KG1 (cell line): ENCODE data around the gene SCFD2.
"Not testable (repeated sequence)": the region's sequence is repeated elsewhere in the genome, so short reads cannot be mapped to it uniquely, and the experiment has no call there.

ENCODE experiments used
- DNase-seq: peaks from one replicate; lab custom pipeline; 2025; lab: John Stamatoyannopoulos, UW

Gene SCFD2

DNA sequence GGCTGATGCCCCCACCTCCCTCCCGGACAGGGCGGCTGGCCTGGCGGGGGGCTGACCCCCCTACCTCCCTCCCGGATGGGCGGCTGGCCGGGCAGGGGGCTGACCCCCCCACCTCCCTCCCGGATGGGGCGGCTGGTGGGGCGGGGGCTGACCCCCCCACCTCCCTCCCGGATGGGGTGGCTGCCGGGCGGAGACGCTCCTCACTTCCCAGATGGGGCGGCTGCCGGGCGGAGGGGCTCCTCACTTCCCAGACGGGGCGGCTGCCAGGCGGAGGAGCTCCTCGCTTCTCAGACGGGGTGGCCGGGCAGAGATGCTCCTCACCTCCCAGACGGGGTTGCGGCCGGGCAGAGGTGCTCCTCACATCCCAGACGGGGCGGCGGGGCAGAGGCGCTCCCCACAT, 127.5 kb downstream of the SCFD2 start:
- not testable (repeated sequence) for DNase-seq

DNA sequence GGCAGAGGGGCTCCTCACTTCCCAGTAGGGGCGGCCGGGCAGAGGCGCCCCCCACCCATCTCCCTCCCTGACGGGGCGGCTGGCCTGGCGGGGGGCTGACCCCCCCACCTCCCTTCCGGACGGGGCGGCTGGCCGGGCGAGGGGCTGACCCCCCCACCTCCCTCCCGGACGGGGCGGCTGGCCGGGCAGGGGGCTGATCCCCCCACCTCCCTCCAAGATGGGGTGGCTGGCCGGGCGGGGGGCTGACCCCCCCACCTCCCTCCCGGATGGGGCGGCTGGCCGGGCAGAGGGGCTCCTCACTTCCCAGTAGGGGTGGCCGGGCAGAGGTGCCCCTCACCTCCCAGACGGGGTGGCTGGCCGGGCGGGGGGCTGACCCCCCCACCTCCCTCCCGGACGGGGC, 128.1 kb downstream of the SCFD2 start:
- not testable (repeated sequence) for DNase-seq

DNA sequence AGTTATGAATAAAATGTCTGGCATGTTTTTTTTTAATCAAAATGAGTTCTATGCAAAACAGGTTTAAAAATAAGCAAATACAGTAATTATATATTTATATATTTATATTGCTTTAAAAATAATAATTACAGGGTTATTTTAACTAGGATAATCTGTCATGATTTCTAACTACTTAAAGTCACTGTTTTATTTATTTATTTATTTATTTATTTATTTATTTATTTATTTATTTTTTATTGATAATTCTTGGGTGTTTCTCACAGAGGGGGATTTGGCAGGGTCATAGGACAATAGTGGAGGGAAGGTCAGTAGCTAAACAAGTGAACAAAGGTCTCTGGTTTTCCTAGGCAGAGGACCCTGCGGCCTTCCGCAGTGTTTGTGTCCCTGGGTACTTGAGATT, 129.2 kb downstream of the SCFD2 start:
- DNase-seq: not testable (repeated sequence)

DNA sequence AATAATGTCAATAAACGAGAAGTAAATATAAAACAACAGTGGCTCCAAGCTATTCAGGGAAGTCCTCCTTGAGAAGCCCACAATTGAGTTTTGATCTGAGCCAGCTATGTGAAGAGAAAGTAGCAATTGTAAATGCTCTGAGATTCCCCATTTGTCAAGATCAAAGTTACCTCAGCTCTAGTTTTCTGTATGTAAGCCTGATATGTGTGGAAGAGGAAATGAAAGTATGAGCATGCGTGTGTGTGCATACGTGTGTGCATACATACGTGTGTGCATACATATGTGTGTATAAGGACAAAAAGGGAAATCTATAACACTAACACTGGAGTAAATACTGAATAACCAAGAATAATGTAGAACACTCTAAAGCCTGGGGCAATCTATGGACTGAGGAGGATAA, 130.3 kb downstream of the SCFD2 start:
- no peak for DNase-seq

DNA sequence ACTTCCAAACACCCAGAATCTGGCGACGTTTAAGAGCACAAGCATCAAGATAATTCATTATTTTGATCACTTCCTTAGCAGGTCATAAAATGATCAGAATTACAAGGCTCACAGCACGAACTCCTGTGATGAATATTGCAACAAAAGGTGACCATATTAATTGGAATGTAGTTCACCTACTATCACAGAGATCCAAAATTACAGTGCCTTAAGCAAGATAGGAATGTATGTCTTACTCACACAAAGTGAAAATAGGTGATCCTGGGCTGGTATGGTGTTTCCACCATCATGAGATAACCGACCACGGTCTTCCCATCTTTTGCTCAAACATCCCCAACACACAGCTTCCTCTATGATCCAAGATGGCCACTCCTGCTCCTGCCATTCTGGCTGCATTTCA, 131.2 kb downstream of the SCFD2 start:
- DNase-seq: no peak

DNA sequence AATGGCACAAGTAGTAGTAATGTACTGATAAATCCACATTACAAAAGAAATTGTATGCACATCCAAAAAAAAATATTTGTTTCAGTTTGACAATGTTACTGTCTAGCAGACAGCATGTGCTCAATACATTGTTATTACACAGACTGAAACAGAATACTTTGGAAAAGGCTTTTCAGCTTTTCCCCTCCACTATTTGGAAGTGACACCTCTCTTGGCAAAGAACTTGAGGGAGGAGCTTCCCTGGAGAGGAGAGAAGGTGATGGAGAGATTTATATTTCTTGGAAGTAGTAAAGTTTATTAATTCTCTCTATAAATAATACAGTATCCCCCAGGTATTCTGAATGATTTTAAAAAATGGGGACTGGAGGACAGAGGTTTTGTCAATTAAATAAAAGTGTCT, 131.8 kb downstream of the SCFD2 start:
- DNase-seq: no peak

DNA sequence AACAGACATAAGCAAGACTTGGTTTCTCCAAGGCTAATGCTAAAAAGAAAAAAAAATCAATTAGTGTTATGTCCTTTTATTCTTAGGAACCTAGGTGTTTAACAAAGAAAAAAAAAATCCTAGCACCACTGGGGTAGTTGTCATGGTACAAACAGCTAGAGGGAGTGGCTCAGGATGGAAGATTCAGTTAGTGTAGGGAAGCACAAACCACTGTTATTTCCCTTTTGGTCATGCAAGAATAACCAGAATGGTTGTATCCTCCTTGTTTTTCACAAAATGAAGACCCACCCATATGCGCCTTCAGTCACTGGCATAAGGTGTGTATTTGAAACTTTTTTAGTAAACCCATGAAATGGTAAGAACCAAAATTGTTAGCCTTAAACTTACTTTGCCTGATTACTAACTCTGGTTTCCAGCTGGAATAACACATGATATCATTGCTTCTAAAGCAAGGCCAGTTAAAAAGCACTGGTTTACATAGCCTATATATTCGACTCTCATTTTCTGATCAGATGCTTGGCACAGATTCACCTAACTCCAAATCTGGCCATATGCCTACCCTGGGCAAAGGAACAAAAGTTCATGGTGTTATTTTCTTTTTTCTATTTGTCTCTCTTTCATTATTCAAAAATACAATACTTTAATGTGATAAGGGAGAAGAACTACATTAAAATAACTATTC, 132.6 kb downstream of the SCFD2 start:
- DNase-seq: peak; percentile 18

DNA sequence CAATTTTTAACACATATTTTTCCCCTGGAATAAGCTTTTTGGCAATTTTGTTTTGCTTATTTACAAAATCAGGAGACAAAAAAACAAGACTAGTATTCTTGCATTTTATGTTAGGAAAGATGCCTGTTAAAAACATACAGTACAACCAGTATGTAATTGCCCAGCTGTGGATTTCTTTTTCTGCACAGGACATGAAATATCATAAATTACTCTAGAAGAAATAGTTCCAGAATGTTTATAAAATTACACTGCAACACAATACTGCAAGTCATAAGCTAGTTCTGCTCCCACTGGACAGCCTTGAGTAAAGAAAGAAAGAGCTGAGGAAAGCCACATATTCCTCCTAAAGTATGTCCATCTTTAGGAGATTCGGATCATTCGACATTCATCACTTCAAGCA, 133.5 kb downstream of the SCFD2 start:
- no peak for DNase-seq

DNA sequence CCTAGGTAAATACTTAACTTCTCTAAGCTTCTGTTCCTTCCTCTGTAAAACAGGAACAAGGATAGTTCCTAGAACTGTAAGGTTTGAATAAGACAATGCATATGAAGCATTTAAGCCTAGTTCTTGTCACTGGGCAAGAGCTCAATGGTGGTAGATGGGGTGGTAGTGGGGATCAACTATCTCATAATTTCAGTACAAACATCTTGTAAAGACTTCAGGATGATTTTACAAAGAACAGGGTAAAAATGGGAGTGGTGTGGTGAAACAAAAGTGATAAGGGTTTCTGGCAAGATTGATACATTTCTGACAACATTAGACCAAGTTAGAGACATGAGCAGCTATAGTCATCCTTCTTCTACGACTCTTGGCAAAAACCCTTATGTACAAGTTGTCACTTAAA, 137.8 kb downstream of the SCFD2 start:
- no peak for DNase-seq

DNA sequence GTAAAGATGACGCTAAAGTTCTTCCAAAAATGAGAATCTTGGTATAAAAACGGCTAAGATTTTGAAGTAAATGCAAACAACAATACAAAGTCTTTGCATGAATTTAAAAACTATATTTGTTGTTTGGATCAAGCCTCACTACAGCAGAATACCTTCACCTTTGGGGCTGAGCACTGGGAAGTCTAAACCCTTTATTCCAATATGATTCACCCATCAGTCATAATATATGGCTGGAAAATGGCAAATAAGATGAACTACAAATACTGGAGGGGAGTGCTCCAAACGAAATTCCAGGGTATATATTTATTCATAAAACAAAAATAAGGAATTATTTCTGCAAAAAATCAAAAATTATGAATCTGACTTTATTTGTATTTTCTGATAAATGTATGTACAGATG, 138.4 kb downstream of the SCFD2 start:
- DNase-seq: no peak

DNA sequence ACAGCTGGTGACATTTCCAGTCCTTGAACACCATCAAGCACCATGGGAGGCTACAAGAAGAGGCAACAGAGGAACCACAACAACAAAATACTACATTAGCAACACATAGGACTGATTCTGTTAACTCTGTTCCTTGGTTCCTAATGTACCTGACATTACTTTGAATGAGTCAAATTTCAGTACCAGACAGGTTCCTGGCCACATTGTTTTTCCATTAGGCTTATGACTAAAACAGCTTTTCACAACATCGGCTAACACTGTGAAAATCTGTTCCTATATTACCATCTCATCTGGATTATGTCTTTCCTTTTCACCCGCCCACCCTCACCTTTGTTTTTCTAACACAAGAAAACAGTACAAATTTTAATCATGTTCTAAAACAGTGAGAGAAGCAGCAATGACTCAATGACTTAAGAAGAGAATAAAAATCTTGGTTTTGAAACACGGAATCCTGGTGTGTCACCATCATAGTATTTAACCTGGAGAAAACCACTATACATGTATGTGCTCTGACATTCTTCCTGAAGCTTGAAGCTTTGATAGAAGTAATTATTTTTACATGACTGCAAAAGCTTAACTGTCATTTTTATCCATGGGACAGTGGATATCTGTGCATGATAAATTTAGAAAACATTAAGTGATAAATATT, 143.9 kb downstream of the SCFD2 start:
- DNase-seq: no peak

DNA sequence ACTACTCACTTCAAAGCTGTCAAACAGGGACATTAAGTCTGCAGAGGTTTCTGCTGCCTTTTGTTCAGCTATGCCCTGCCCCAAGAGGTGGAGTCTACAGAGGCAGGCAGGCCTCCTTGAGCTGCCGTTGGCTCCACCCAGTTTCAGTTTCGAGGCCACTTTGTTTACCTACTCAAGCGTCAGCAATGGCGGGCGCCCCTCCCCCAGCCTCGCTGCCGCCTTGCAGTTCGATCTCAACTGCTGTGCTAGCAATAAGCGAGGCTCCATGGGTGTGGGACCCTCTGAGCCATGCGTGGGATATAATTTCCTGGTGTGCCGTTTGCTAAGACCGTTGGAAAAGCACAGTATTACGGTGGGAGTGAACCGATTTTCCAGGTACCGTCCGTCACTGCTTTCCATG, 146.7 kb downstream of the SCFD2 start:
- DNase-seq: not testable (repeated sequence)

DNA sequence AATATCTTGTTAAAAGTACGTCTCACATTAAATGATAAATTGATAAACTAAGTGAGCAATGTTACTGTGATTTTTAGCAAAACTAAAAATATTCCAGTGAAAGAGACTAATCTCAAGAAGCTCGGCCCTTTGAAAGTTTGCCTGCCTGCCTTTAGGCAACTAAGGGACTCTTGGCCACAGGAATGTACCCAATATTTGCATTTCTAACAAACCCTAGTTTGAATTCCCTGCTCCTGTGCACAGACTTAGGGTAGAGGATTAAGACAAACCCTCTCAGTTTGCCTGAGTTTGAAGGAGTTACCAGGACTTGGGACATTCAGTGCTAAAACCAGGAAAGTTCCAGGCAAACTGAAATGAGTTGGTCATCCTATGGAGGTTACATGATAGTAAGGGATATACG, 157.1 kb downstream of the SCFD2 start:
- no peak for DNase-seq

DNA sequence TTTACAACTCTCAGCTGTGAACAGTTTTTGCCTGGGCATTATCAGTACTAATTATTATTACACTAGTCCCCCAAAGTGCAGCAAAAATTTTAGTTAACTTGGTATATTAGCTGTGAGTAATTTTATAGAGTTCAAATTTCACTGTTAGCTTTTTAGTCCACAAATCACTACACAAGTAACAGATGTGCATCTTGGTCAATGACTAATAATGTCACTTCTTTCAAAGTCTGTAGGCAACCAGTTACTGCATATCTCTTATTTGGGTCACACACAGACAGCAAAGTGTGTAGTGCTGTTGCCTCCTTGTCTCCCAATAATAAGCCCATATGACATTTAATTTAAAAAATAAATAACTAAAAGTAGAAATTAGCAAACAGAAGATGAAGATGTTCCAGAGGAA, 159.9 kb downstream of the SCFD2 start:
- no peak for DNase-seq

DNA sequence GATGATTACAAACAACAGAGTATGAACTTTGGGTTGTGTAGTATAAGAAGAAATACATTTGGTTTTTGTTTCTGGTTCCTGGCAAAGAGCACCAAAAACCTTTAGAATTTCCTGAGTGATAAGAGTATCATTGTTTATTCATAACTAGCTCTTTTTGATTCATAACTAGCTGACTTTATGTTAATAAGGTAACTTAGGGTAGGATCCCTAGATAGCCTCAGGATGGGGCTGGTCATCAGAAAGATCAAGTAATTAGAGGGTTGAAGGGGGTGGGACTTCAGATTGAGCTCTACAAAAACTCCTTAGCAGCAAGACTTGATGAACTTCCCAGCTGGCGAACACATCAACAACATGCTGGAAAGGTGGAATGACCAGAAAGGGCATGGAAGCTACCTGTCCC, 166.5 kb downstream of the SCFD2 start:
- no peak for DNase-seq

DNA sequence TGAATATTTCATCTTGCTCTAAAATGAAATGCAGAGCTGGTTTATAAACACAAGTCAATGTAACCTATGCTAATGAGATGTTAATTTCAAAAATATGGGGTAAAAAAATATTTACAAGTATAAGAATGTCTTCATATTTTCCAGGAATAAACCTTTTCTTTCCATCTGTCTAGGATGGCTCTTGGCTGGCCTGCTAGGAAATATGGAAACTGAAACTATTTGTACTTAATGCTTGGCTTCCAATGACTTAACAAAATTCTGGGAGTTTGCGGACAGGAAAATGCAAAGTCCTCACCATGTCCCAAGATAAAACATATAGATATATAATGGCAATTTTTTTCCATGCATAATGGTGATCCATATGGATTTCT, 168.1 kb downstream of the SCFD2 start:
- no peak for DNase-seq

DNA sequence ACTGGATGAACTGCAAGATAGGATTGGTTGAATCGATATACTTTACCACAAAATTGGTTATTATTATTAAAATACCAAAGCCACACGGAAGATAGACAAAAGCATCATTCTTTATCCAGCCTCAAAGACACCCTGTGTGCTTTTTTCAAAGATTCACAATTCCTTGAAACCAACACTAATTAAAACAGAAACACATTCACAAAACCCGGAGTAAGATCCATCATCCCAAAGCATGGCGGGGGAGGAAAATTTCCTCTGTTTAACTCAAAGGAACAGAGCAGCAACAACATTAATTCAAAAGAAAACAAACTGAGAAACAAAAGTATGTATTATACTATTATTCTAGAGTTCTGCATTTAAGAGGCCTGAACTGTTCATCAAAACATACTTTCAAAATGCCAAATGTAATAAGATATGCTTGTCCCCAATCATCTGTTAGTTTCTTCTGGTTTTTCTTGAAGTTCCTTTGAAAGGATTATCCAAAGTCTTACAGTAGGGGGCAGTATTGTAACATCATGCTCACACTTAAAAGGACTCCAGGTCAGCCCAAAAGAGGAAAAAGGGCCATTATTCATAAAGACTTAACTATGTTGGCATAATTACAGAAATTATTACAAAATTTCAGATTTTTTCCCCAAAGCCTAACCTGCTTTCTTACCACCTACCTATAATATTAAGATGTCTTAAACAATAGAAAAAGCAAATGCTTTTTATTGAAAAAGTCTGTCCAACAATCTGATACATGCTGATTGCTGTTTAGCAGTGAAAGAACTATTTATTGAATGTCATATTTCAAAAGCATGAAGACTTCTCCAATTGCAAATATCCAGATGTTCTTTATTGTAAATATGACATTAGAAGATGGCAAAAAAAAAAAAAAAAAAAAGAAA, 168.7 kb downstream of the SCFD2 start:
- DNase-seq: peak; percentile 74

DNA sequence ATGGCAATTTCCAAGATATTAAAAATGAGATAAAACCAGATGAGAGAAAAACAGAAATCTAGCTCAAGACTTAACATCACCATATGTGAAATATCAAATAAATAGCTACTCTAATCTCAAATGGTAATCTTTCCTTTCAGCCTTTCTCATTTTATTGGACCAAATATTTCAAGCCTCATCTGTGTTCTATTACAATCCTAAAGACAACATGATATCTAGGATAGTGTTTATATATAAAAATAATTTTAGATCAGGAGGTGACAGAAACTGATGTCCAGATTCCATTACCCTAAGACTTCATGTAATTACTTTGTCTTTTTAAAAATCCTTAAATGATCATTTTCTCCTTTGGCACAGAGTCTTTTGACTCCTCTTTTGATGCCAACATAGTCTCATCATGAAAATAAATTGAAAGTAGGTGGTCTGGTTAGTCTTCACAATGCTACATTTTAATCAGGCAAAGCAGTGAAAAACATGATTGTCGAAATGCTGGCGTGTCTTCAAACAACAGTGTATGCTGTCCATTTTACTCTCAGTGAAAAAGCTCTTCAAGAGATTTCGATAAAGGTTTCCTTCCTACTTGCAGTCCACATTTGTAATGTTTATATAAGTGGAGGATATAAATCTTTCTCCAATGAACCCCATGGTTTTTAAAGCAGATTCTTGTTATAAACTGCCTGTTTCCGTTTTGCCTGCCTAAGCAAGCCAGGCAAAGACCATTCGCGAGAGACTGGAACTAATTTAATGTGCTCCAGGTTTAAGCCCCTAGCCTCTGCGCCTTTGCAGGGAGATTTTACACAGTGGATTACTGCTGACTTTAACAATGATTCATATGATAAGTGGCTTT, 169.8 kb downstream of the SCFD2 start:
- no peak for DNase-seq

DNA sequence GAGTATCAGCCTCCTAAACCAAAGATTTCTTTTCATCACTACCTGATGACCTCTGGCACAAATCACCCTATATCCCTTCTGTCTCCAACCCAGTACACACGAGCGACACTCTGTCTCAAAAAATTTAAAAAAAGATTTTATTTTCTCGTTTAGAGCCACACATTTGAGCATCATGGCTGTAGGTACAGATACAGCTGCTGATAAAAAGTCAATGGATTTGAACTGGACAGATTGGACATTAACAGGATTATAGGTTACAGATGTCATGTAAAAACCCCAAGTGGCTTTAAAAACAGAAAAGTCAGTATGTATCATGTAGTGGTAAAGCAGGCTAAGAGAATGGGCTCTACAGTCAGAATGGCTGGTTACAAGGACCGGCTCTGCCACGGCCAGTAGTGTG, 171.1 kb downstream of the SCFD2 start:
- DNase-seq: no peak

DNA sequence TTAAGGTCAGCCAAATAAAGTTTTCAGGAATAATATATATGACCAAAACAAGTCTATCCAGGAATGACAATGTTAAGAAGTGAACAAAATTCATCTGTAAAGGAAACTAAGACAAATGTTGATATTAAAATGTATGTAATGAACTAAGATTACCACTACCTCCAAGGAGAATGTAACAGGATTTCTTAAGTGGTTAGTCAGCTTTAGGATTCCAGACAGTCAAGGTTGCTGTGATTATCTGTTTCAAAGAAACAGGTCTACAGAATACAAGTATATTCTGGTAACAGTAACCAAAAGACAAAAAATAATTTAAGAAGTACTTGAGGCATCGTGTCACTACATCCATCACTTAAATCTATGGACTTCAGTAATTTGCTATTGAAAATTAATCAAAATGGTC, 172.8 kb downstream of the SCFD2 start:
- DNase-seq: no peak

DNA sequence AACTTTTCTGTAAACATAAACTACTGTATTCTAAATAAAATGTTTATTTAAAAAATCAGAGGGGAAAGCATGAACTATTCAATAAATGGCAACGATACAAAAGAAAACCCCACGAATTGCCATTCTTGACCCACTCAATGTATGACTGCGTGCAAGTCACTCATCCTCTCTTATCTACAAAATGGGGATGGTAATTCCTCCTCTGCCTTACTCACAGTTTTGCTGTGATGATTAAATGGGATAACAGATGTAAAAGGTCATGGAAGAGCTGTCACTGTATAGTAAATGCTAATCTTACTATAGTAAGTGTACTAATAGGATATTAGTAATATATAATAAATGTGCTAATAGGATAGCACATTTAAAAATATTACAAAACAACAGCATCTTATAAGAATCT, 173.4 kb downstream of the SCFD2 start:
- no peak for DNase-seq

DNA sequence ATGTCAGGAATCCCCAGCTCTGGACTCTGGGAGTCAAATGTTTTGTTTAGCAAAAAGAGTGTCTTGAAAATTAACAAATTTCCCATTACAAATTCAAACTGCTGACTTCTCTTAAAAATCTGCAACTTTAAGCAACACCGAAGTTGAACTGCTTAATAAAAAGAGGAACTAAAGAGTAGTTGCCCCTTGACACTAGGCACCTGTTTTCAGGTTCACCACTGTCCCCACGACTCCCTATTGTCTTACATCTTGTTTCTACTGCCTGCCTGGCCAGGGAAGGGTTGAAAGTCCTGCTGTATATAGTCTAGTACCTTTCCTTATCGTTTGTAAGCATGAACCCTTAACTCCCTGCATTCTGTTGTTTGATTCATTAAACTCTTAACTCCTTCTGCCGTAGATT, 173.9 kb downstream of the SCFD2 start:
- no peak for DNase-seq
